HEK293 (cell line): Measurements from ENCODE around the gene TFPT.

Experiments used
- CTCF ChIA-PET: fragments of 350-600 bp; formaldehyde crosslinking; extraction: SDS; loops from one replicate; lab custom pipeline; 2021; ENCODE audit warnings: antibody characterized with exemption; lab: Yijun Ruan, JAX
- POLR2A ChIA-PET: fragments of 300-600 bp; formaldehyde crosslinking; extraction: SDS; loops from one replicate; lab custom pipeline; 2020; ENCODE audit warnings: antibody characterized with exemption, inconsistent platforms; lab: Yijun Ruan, JAX
- H3K27ac ChIP-seq: fragments of 200-500 bp; sonication (Bioruptor generic); 2 replicates; pipeline ENCODE4 v1.5.1; 2014; ENCODE audit warnings: low read depth, low read length, control low read depth, inconsistent platforms; ENCODE audit errors: extremely low read depth
- H3K36me3 ChIP-seq, 2 experiments: fragments of 200-500 bp in 1 of 2; sonication (Bioruptor generic) in 1 of 2; 1 replicate in 1 of 2; 2 replicates in 1 of 2; pipeline ENCODE4 v1.5.1; 2014 to 2017; ENCODE audit warnings: inconsistent platforms in 2 of 2, low read length in 2 of 2; ENCODE audit not compliant: control insufficient read depth in 2 of 2, insufficient read depth in 1 of 2
- H3K4me1 ChIP-seq: fragments of 200-500 bp; sonication (Bioruptor generic); 2 replicates; pipeline ENCODE4 v1.5.1; 2014; ENCODE audit warnings: mild to moderate bottlenecking, low read length, inconsistent platforms; ENCODE audit not compliant: control insufficient read depth, insufficient read depth
- H3K4me3 ChIP-seq: 2 replicates; pipeline ENCODE4 v1.5.1; 2011; ENCODE audit warnings: low read depth, mild to moderate bottlenecking, control low read depth, low read length, moderate library complexity
- H3K9me3 ChIP-seq: fragments of 200-500 bp; sonication (Bioruptor generic); 2 replicates; pipeline ENCODE4 v1.5.1; 2014; ENCODE audit warnings: low read depth, low read length, inconsistent platforms; ENCODE audit not compliant: control insufficient read depth, insufficient read depth
- EGR2 ChIP-seq: fragments of 450-650 bp; formaldehyde crosslinking; IDR thresholded peaks from 2 replicates; pipeline ENCODE4 v1.5.1; 2016; ENCODE audit warnings: low read depth, missing biosample characterization, missing genetic modification characterization
- KLF1 ChIP-seq: fragments of 450-650 bp; formaldehyde crosslinking; IDR thresholded peaks from 2 replicates; pipeline ENCODE4 v1.5.1; 2016; ENCODE audit warnings: missing biosample characterization, missing genetic modification characterization
- KLF16 ChIP-seq: fragments of 450-650 bp; formaldehyde crosslinking; IDR thresholded peaks from 2 replicates; pipeline ENCODE4 v1.5.1; 2017; ENCODE audit warnings: missing biosample characterization, missing genetic modification characterization
- MYNN ChIP-seq: fragments of 450-650 bp; formaldehyde crosslinking; IDR thresholded peaks from 2 replicates; pipeline ENCODE4 v1.5.1; 2016; ENCODE audit warnings: missing biosample characterization, missing genetic modification characterization, borderline replicate concordance
- OVOL3 ChIP-seq: fragments of 450-650 bp; formaldehyde crosslinking; IDR thresholded peaks from 2 replicates; pipeline ENCODE4 v1.5.1; 2016; ENCODE audit warnings: missing biosample characterization, missing genetic modification characterization
- WT1 ChIP-seq: fragments of 450-650 bp; formaldehyde crosslinking; IDR thresholded peaks from 2 replicates; pipeline ENCODE4 v1.5.1; 2016; ENCODE audit warnings: missing biosample characterization, missing genetic modification characterization
- ZFHX2 ChIP-seq: fragments of 450-650 bp; formaldehyde crosslinking; conservative IDR thresholded peaks from 2 replicates; pipeline ENCODE4 v1.5.1; 2016; ENCODE audit warnings: missing biosample characterization, missing genetic modification characterization
- ZFP41 ChIP-seq: fragments of 450-650 bp; formaldehyde crosslinking; IDR thresholded peaks from 2 replicates; pipeline ENCODE4 v1.5.1; 2016; ENCODE audit warnings: missing biosample characterization, missing genetic modification characterization, borderline replicate concordance
- ZNF140 ChIP-seq: fragments of 450-650 bp; formaldehyde crosslinking; IDR thresholded peaks from 2 replicates; pipeline ENCODE4 v1.5.1; 2016; ENCODE audit warnings: missing biosample characterization, missing genetic modification characterization
- ZNF202 ChIP-seq: fragments of 450-650 bp; formaldehyde crosslinking; IDR thresholded peaks from 2 replicates; pipeline ENCODE4 v1.5.1; 2016; ENCODE audit warnings: missing biosample characterization, missing genetic modification characterization, borderline replicate concordance
- ZNF223 ChIP-seq: fragments of 450-650 bp; formaldehyde crosslinking; IDR thresholded peaks from 2 replicates; pipeline ENCODE4 v1.5.1; 2016; ENCODE audit warnings: missing biosample characterization, missing genetic modification characterization
- ZNF24 ChIP-seq: fragments of 450-650 bp; formaldehyde crosslinking; IDR thresholded peaks from 2 replicates; pipeline ENCODE4 v1.5.1; 2016; ENCODE audit warnings: missing biosample characterization, missing genetic modification characterization
- ZNF335 ChIP-seq: fragments of 450-650 bp; formaldehyde crosslinking; conservative IDR thresholded peaks from 2 replicates; pipeline ENCODE4 v1.5.1; 2016; ENCODE audit warnings: missing biosample characterization, missing genetic modification characterization
- ZNF792 ChIP-seq: fragments of 450-650 bp; formaldehyde crosslinking; IDR thresholded peaks from 2 replicates; pipeline ENCODE4 v1.5.1; 2016; ENCODE audit warnings: missing biosample characterization, missing genetic modification characterization
- ZNF843 ChIP-seq: fragments of 450-650 bp; formaldehyde crosslinking; IDR thresholded peaks from 2 replicates; pipeline ENCODE4 v1.5.1; 2016; ENCODE audit warnings: missing biosample characterization, missing genetic modification characterization
- TF ChIP-seq, protein P1 (sequence below): fragments of 450-650 bp; formaldehyde crosslinking; optimal IDR thresholded peaks from 2 replicates; pipeline ENCODE3; 2016; ENCODE audit warnings: missing biosample characterization, mild to moderate bottlenecking, missing genetic modification characterization
- TF ChIP-seq, protein P2 (sequence below): fragments of 450-650 bp; formaldehyde crosslinking; IDR thresholded peaks from 2 replicates; pipeline ENCODE4 v1.5.1; 2017; ENCODE audit warnings: missing biosample characterization, missing genetic modification characterization
- TF ChIP-seq, protein P3 (sequence below): fragments of 450-650 bp; formaldehyde crosslinking; IDR thresholded peaks from 2 replicates; pipeline ENCODE4 v1.5.1; 2016; ENCODE audit warnings: missing biosample characterization, missing genetic modification characterization
- TF ChIP-seq, protein P4 (sequence below): sonication (generic); formaldehyde crosslinking; IDR thresholded peaks from 2 replicates; pipeline ENCODE4 v1.8.1; 2022; ENCODE audit warnings: mild to moderate bottlenecking, moderate library complexity, missing genetic modification reagents

Gene TFPT

DNA sequence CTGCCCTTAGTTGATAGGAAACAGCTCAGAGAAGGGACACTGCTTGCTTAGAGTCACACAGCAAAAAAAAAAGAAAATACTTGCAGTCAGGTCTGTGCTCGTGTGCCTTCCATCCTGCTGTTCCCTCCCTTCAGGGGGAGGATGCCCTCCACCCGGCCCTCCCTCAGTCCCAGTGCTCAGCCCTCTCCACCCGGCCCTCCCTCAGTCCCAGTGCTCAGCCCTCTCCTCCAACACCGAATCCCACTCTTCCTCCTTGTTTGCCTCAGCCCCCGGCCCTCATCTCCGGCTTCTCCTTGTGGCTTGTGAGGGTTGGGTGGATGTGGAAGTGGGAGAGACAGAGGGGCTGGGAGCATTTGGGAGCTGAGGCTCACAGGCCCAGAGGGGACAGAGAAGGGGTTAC is 5.8 kb downstream of the TFPT start:
- 0 out of 2 replicates have a peak overlapping the region, but pooled peaks have one; percentile 9 for H3K27ac ChIP-seq

DNA sequence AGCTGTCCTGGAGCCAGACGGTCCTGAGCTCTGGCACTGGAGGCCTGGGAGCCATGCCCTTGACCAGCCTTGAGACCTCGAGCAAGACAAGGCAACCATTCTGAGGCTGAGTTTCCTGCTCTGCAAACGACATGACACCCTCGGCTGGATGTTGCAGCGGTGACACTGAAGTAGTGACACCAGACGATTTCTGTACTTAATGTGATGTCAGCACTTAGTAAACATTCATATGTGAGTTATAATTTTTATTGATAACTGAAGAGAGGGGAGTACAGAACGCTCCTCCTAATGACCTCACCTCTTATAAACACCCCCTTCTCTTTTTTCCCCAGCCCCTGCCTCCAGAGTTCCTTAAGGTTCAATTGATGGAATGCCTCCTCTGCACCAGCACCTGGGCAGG is 7.0 kb downstream of the TFPT start:
- POLR2A ChIA-PET: interaction anchor here (1.7 kb wide), 1 partner anchor 29 kb away, joined by 5 read pairs; the partner anchor contains the start of gene CNOT3
- H3K27ac ChIP-seq: no peak overlapping the region
- peaks cover 2% of the 10 kb centered on the region; the same call in 1 of the 2 replicates for H3K4me1 ChIP-seq
- peaks cover 75 to 82% of the 10 kb centered on the region in 2 experiments for H3K36me3 ChIP-seq
- CTCF ChIA-PET: interaction anchor here (0.5 kb wide), 1 partner anchor 255 kb away, joined by 7 read pairs; no protein-coding TSS in a partner anchor
- H3K9me3 ChIP-seq: no peaks in the 10 kb centered on the region
- no peak overlapping the region for H3K4me3 ChIP-seq
- no peak for TF ChIP-seq ZNF202 (tag by site-specific recombination)
- TF ChIP-seq ZNF24 (tag by site-specific recombination): no peak

More for the DNA sequence above, 5.8 kb downstream of the TFPT start:
- POLR2A ChIA-PET: interaction anchor here (0.6 kb wide), 1 partner anchor 27 kb away, joined by 4 read pairs; the partner anchor contains the start of gene CNOT3
- H3K36me3 ChIP-seq: peaks cover 80 to 81% of the 10 kb centered on the region in 2 experiments
- H3K4me1 ChIP-seq: peaks cover 3% of the 10 kb centered on the region; the same call in 1 of the 2 replicates
- no peak overlapping the region for H3K4me3 ChIP-seq
- H3K9me3 ChIP-seq: no peaks in the 10 kb centered on the region
- CTCF ChIA-PET: no interaction called here
- TF ChIP-seq EGR2 (tag by site-specific recombination): peak; percentile 42; the same call in 1 of the 2 replicates
- TF ChIP-seq, protein P1, sequence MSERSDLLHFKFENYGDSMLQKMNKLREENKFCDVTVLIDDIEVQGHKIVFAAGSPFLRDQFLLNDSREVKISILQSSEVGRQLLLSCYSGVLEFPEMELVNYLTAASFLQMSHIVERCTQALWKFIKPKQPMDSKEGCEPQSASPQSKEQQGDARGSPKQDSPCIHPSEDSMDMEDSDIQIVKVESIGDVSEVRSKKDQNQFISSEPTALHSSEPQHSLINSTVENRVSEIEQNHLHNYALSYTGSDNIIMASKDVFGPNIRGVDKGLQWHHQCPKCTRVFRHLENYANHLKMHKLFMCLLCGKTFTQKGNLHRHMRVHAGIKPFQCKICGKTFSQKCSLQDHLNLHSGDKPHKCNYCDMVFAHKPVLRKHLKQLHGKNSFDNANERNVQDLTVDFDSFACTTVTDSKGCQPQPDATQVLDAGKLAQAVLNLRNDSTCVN (tag by site-specific recombination): no peak
- TF ChIP-seq WT1: no peak
- TF ChIP-seq ZNF792: no peak
- TF ChIP-seq, protein P2, sequence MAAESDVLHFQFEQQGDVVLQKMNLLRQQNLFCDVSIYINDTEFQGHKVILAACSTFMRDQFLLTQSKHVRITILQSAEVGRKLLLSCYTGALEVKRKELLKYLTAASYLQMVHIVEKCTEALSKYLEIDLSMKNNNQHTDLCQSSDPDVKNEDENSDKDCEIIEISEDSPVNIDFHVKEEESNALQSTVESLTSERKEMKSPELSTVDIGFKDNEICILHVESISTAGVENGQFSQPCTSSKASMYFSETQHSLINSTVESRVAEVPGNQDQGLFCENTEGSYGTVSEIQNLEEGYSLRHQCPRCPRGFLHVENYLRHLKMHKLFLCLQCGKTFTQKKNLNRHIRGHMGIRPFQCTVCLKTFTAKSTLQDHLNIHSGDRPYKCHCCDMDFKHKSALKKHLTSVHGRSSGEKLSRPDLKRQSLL (tag by site-specific recombination): peak; percentile 25; the same call in 1 of the 2 replicates
- TF ChIP-seq ZNF140 (tag by site-specific recombination): no peak
- TF ChIP-seq KLF1 (tag by site-specific recombination): no peak

DNA sequence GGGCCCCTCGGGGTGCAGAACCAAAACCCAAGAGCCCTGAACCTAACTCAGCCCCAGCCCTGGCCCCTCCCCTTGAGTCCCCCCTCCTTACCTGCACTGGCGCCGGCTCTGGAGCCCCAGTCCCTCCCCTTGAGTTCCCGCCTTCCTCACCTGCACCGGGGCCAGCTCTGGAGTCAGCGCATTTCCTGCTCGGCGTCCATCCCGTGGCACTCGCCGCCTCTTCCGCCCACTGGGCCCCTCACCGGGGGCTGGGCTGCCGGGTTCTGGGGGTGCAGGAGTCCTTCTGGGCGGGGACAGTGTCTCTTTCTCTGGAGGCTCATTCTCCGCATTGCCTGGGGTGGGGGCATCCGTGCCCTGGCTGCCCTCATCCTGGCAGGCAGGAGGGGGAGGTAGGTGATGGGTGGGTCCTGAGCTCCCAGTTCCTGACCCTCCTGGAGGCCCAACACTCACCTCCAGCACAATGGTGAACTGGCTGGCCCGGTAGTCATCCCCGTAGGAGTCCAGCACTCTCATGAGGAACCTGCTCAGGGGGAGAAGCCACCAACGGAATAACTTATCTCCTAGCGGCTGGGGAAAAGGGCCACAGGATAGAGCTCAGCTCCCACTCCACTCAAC is 7.5 kb downstream of the TFPT start:
- POLR2A ChIA-PET: interaction anchor here (1.7 to 2.1 kb wide), 2 partner anchors 8 to 29 kb away, joined by 5 to 12 read pairs; partner anchors contain the start of genes CNOT3, PRPF31 and TFPT
- H3K4me1 ChIP-seq: peaks cover 2% of the 10 kb centered on the region; the same call in 1 of the 2 replicates
- no peak overlapping the region for H3K4me3 ChIP-seq
- H3K9me3 ChIP-seq: no peaks in the 10 kb centered on the region
- H3K36me3 ChIP-seq: peaks cover 69 to 82% of the 10 kb centered on the region in 2 experiments
- CTCF ChIA-PET: interaction anchor here (0.5 to 0.6 kb wide), 2 partner anchors 254 to 298 kb away, joined by 4 to 7 read pairs; no protein-coding TSS in a partner anchor
- TF ChIP-seq, protein P3, sequence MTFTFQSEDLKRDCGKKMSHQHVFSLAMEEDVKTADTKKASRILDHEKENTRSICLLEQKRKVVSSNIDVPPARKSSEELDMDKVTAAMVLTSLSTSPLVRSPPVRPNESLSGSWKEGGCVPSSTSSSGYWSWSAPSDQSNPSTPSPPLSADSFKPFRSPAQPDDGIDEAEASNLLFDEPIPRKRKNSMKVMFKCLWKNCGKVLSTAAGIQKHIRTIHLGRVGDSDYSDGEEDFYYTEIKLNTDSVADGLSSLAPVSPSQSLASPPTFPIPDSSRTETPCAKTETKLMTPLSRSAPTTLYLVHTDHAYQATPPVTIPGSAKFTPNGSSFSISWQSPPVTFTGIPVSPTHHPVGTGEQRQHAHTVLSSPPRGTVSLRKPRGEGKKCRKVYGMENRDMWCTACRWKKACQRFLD (tag by site-specific recombination): no peak
- peak; percentile 25; the same call in 1 of the 2 replicates for TF ChIP-seq EGR2 (tag by site-specific recombination)
- H3K27ac ChIP-seq: 0 out of 2 replicates have a peak overlapping the region, but pooled peaks have one; percentile 24

DNA sequence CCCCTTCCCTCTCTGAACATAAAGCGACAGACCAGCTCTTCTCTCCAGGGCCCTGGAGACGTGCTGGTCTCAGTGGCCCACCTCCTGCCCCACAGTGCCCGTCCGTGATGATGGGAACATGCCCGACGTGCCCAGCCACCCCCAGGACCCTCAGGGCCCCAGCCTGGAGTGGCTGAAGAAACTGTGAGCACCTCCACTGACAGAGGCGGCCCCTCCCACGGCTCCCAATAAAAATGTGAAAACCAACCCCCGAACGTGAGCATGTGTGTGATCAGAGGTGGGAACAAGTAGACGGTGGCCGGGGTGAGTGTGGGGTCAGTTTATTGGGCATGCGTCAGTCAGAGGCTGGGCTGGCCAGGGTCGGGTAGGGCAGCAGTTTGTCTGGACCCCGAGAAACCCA is 8.7 kb downstream of the TFPT start:
- Histone ChIP-seq H3K4me1 (peaks cover 2% of the 10 kb centered on the region; the same call in 1 of the 2 replicates), H3K4me3 (no peak overlapping the region), H3K9me3 (no peaks in the 10 kb centered on the region), H3K27ac (no peak overlapping the region), H3K36me3 (peaks cover 61 to 69% of the 10 kb centered on the region in 2 experiments)
- ChIA-PET POLR2A (interaction anchor here (2.1 kb wide), 1 partner anchor 9 kb away, joined by 12 read pairs; the partner anchor contains the start of genes PRPF31 and TFPT), CTCF (no interaction called here)
- TF ChIP-seq EGR2 (tag by site-specific recombination) (peak; percentile 71), ZFP41 (tag by site-specific recombination) (no peak), MYNN (no peak), OVOL3 (no peak), ZFHX2 (peak; percentile 30; the same call in 1 of the 2 replicates), ZNF223 (tag by site-specific recombination) (no peak), ZNF335 (tag by site-specific recombination) (no peak), ZNF843 (tag by site-specific recombination) (no peak), KLF16 (no peak)
- TF ChIP-seq, protein P4, sequence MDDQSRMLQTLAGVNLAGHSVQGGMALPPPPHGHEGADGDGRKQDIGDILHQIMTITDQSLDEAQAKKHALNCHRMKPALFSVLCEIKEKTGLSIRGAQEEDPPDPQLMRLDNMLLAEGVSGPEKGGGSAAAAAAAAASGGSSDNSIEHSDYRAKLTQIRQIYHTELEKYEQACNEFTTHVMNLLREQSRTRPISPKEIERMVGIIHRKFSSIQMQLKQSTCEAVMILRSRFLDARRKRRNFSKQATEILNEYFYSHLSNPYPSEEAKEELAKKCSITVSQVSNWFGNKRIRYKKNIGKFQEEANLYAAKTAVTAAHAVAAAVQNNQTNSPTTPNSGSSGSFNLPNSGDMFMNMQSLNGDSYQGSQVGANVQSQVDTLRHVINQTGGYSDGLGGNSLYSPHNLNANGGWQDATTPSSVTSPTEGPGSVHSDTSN (CRISPR knock-in tag): no peak
